HG02870 (cell line): ENCODE results near the gene ENPP6.

Experiments
- ATAC-seq: cut with Tn5 transposase; IDR thresholded peaks from one replicate; pipeline ENCODE4 v1.9.1; 2021; ENCODE audit warnings: mild to moderate bottlenecking, moderate library complexity; ENCODE audit not compliant: unreplicated experiment

Gene ENPP6

GRCh38 chr4:184217634-184218033 is at the start of gene ENPP6:
Gene ENPP6, minus strand, starts transcription at chr4:184217873. Its CDS starts 54 bp downstream, at chr4:184217819.
- no peak for ATAC-seq

- no peak for ATAC-seq
Measured at GRCh38 chr4:184267206-184267608, 49.5 kb upstream of the ENPP6 start.

- peak; percentile 38 for ATAC-seq
Measured at GRCh38 chr4:184265546-184266351, 48.1 kb upstream of the ENPP6 start.

- ATAC-seq = peak; percentile 28
Measured at GRCh38 chr4:184263910-184264732, 46.4 kb upstream of the ENPP6 start.

- ATAC-seq = no peak
Measured at GRCh38 chr4:184263461-184263860, 45.8 kb upstream of the ENPP6 start.

GRCh38 chr4:184262901-184263300 is 45.2 kb upstream of the ENPP6 start:
- ATAC-seq = no peak

- ATAC-seq = no peak
Measured at GRCh38 chr4:184261246-184261645, 43.6 kb upstream of the ENPP6 start.

GRCh38 chr4:184259866-184260265 is 42.2 kb upstream of the ENPP6 start:
- ATAC-seq = no peak

- no peak for ATAC-seq
Measured at GRCh38 chr4:184259081-184259480, 41.4 kb upstream of the ENPP6 start.

- ATAC-seq = no peak
Measured at GRCh38 chr4:184255871-184256642, 38.4 kb upstream of the ENPP6 start.

- ATAC-seq = no peak
Measured at GRCh38 chr4:184255361-184255760, 37.7 kb upstream of the ENPP6 start.

- no peak for ATAC-seq
Measured at GRCh38 chr4:184253072-184253420, 35.4 kb upstream of the ENPP6 start.

- no peak for ATAC-seq
Measured at GRCh38 chr4:184252136-184253071, 34.7 kb upstream of the ENPP6 start.

- ATAC-seq = no peak
Measured at GRCh38 chr4:184251670-184251980, 34.0 kb upstream of the ENPP6 start.

GRCh38 chr4:184250795-184251669 is 33.4 kb upstream of the ENPP6 start:
- no peak for ATAC-seq

GRCh38 chr4:184248216-184248615 is 30.5 kb upstream of the ENPP6 start:
- ATAC-seq = no peak

- ATAC-seq = no peak
Measured at GRCh38 chr4:184247421-184247820, 29.7 kb upstream of the ENPP6 start.

GRCh38 chr4:184246426-184246825 is 28.8 kb upstream of the ENPP6 start:
- ATAC-seq = no peak

- no peak for ATAC-seq
Measured at GRCh38 chr4:184238072-184238745, 20.5 kb upstream of the ENPP6 start.
